SU-DHL-6 (cell line): Measurements from ENCODE around the gene ARHGDIA.

Source experiments
- H2AFZ ChIP-seq: fragments of 200-600 bp; sonication (generic); 2 replicates; pipeline ENCODE4 v1.6.1; 2014; ENCODE audit warnings: low read depth, mild to moderate bottlenecking, moderate library complexity, mixed read lengths, antibody characterized with exemption, low read length; ENCODE audit not compliant: severe bottlenecking
- H3F3A ChIP-seq: fragments of 200-600 bp; shearing (Covaris generic); 2 replicates; pipeline ENCODE4 v1.6.0; 2016; ENCODE audit warnings: antibody characterized with exemption, mild to moderate bottlenecking; ENCODE audit not compliant: insufficient read depth
- H3K27ac ChIP-seq: fragments of 200-600 bp; sonication (generic); 2 replicates; pipeline ENCODE4 v1.5.1; 2016; ENCODE audit warnings: low read depth, mild to moderate bottlenecking, low read length, moderate library complexity, mixed read lengths
- H3K27me3 ChIP-seq: fragments of 200-600 bp; sonication (generic), shearing (Covaris generic); 2 replicates; pipeline ENCODE4 v1.6.0; 2014; ENCODE audit warnings: mild to moderate bottlenecking, low read length
- H3K36me3 ChIP-seq: fragments of 200-600 bp; sonication (generic); 2 replicates; pipeline ENCODE4 v1.6.1; 2014; ENCODE audit warnings: mild to moderate bottlenecking, low read length, mixed read lengths
- H3K4me2 ChIP-seq: fragments of 300-600, 200-600 bp; shearing (Covaris generic), sonication (generic); 2 replicates; pipeline ENCODE4 v1.6.0; 2014; ENCODE audit warnings: low read length, low read depth, mild to moderate bottlenecking; ENCODE audit not compliant: poor library complexity, severe bottlenecking
- H3K4me3 ChIP-seq: fragments of 200-600 bp; sonication (generic); 2 replicates; pipeline ENCODE4 v1.5.1; 2014; ENCODE audit warnings: antibody characterized with exemption, low read length, mild to moderate bottlenecking, mixed read lengths; ENCODE audit not compliant: insufficient read depth, poor library complexity, severe bottlenecking
- H3K79me2 ChIP-seq: fragments of 200-600 bp; sonication (generic); 2 replicates; pipeline ENCODE4 v1.6.1; 2014; ENCODE audit warnings: mild to moderate bottlenecking, low read length, moderate library complexity; ENCODE audit not compliant: insufficient read depth
- H3K9ac ChIP-seq: fragments of 200-600 bp; sonication (generic); 2 replicates; pipeline ENCODE4 v1.7.0; 2014; ENCODE audit warnings: mild to moderate bottlenecking, low read length
- H3K9me2 ChIP-seq: fragments of 200-600 bp; sonication (generic); replicated peaks from 2 replicates; pipeline ENCODE4 v1.6.1; 2014; ENCODE audit warnings: low read length; ENCODE audit not compliant: insufficient read depth
- H3K9me3 ChIP-seq: fragments of 200-600 bp; sonication (generic); 2 replicates; pipeline ENCODE4 v1.6.1; 2014; ENCODE audit warnings: low read length, mixed read lengths; ENCODE audit not compliant: insufficient read depth
- H4K20me1 ChIP-seq: fragments of 200-600 bp; sonication (generic); 2 replicates; pipeline ENCODE4 v1.6.1; 2014; ENCODE audit warnings: low read depth, mild to moderate bottlenecking, antibody characterized with exemption, low read length, moderate library complexity, mixed read lengths
- CTCF ChIP-seq: fragments of 200-600 bp; sonication (generic); IDR thresholded peaks from one replicate; pipeline ENCODE4 v1.5.1; 2017; ENCODE audit warnings: antibody characterized with exemption, mild to moderate bottlenecking, low read length, moderate library complexity; ENCODE audit not compliant: insufficient read depth, poor library complexity, severe bottlenecking
- EZH2phosphoT487 ChIP-seq: fragments of 200-600 bp; sonication (generic), shearing (Covaris generic); conservative IDR thresholded peaks from 2 replicates; pipeline ENCODE4 v1.6.1; 2018; ENCODE audit warnings: mild to moderate bottlenecking, antibody characterized with exemption, low read length, moderate library complexity, mixed read lengths

Gene ARHGDIA

GRCh38 chr17:81870131-81870980 lies 781 bp downstream of the ARHGDIA start:
- peak overlapping the region; percentile 87 for H3K27ac ChIP-seq
- H3K9ac ChIP-seq, result peak overlapping the region; percentile 93
- no peaks in the 10 kb centered on the region; the same call in 1 of the 2 replicates for H4K20me1 ChIP-seq
- H3K9me3 ChIP-seq, result no peaks in the 10 kb centered on the region
- H3K27me3 ChIP-seq, result no peaks in the 10 kb centered on the region
- no peak overlapping the region for H2AFZ ChIP-seq
- peaks cover 21% of the 10 kb centered on the region for H3K79me2 ChIP-seq
- no peaks in the 10 kb centered on the region for H3K9me2 ChIP-seq
- H3K4me3 ChIP-seq, result peak overlapping the region; percentile 64
- no peak for TF ChIP-seq CTCF
- TF ChIP-seq EZH2phosphoT487, result no peak
- peaks cover 62% of the 10 kb centered on the region for H3F3A ChIP-seq
- peak overlapping the region; percentile 89 for H3K4me2 ChIP-seq
- 0 out of 2 replicates have a peak, but pooled peaks cover 4% of the 10 kb centered on the region for H3K36me3 ChIP-seq

- Histone ChIP-seq H4K20me1 (no peaks in the 10 kb centered on the region; the same call in 1 of the 2 replicates), H3K79me2 (peaks cover 21% of the 10 kb centered on the region), H3K9me3 (no peaks in the 10 kb centered on the region), H3K36me3 (0 out of 2 replicates have a peak, but pooled peaks cover 4% of the 10 kb centered on the region), H3F3A (peaks cover 58% of the 10 kb centered on the region), H3K9me2 (no peaks in the 10 kb centered on the region), H3K9ac (peak overlapping the region; percentile 93), H2AFZ (no peak overlapping the region), H3K27ac (peak overlapping the region; percentile 87), H3K4me2 (peak overlapping the region; percentile 89), H3K4me3 (peak overlapping the region; percentile 64), H3K27me3 (no peaks in the 10 kb centered on the region)
- TF ChIP-seq EZH2phosphoT487 (no peak), CTCF (peak; percentile 93)
Measured at GRCh38 chr17:81869221-81870130, 1.7 kb downstream of the ARHGDIA start.

GRCh38 chr17:81868674-81869220 lies 2.4 kb downstream of the ARHGDIA start:
- peak overlapping the region; percentile 89 for H3K4me2 ChIP-seq
- H3K9ac ChIP-seq, result peak overlapping the region; percentile 93; the same call in 1 of the 2 replicates
- peaks cover 21% of the 10 kb centered on the region for H3K79me2 ChIP-seq
- peaks cover 51% of the 10 kb centered on the region for H3F3A ChIP-seq
- no peaks in the 10 kb centered on the region; the same call in 1 of the 2 replicates for H4K20me1 ChIP-seq
- TF ChIP-seq EZH2phosphoT487, result no peak
- TF ChIP-seq CTCF, result no peak
- no peaks in the 10 kb centered on the region for H3K27me3 ChIP-seq
- H3K36me3 ChIP-seq, result 0 out of 2 replicates have a peak, but pooled peaks cover 4% of the 10 kb centered on the region
- no peaks in the 10 kb centered on the region for H3K9me3 ChIP-seq
- H3K4me3 ChIP-seq, result no peak overlapping the region
- H3K27ac ChIP-seq, result peak overlapping the region; percentile 87; the same call in 1 of the 2 replicates
- no peaks in the 10 kb centered on the region for H3K9me2 ChIP-seq
- H2AFZ ChIP-seq, result no peak overlapping the region
